ENCODE results near the gene ESRRG. TPM values are rescaled to one million over a fixed set of nuclear protein-coding genes. Genes with fewer than 3 reads are reported as not detected.

Gene ESRRG
- polyA plus RNA-seq, 1 donor, result 13.5 TPM

GRCh38 chr1:216500273-216500967, 222.8 kb downstream of the ESRRG start:
- DNase-seq, result no peak

GRCh38 chr1:216499581-216500272, 223.5 kb downstream of the ESRRG start:
- no peak for DNase-seq

DNA sequence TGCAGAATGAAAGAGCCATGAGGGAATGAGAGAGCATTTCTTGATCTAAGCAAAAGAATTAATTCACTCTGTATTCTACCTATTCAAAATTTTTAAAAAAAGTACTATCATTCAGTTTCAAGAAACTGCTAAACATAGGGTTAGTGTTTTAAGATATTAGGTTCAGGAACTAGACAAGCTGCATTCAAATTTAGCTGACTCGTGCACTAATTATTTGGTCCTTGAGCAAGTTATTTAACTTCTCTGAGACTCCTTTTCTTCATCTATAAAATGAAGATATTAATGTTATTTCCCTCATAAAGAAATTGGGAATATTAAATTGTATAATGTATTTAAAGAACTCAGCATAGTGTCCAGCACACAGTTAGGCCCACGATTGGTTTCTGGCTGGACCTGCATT, 225.0 kb downstream of the ESRRG start:
- DNase-seq, result no peak

GRCh38 chr1:216485042-216485441, 238.2 kb downstream of the ESRRG start:
- no peak for DNase-seq

DNA sequence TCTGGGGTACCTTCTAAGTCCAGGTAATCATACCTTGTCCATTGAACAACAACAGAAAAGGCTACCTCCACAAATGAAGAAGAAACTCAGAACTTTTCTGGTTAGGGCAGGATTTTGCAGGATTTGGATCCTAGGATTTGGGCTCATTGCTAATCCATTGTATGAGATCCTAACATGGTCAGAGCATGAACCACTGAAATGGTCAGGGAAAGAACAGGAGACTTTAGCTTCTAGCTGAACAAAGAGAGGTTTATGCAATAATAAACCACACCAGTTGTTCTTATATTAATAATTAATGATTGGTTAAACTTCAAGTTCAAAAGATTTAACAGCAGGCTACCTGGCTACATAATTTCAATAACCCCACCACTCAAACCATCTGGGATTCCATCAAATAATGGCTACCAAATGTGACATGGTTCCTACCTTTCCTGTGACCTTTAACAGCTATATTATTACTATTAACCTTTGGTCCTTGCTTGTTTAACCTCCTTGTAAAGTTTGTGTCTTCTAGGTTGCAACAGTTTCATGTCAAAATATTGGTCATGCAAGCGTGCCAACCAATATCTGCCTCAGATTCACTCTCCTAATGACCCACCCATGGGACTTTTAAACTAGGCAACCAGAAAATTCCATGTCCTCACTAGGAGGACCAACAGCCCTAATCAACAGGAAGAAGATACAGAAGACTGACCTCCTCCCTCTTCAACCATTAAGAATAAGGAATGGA, 239.4 kb downstream of the ESRRG start:
- no peak for DNase-seq

DNA sequence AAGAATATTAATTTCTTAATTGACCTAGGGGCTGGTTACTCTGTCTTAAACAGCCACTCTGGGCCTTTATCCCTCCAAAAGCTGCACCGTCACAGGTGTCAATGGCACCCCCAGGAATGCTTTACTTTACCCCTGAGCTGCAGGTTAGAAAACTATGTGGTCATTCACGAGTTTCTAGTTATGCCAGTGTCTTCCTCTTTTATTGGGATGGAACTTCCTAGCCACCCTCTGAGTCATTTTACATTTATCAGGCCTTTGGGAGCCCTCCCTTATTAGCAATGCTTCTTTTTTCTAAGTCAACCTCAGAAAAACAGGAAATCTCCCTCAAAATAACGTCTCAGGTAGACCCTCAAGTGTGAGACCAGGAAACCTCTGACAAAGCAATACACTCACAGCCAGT, 240.6 kb downstream of the ESRRG start:
- DNase-seq, result no peak

- DNase-seq, result no peak
These were observed 245.0 kb downstream of the ESRRG start for GRCh38 chr1:216478238-216478637.

DNA sequence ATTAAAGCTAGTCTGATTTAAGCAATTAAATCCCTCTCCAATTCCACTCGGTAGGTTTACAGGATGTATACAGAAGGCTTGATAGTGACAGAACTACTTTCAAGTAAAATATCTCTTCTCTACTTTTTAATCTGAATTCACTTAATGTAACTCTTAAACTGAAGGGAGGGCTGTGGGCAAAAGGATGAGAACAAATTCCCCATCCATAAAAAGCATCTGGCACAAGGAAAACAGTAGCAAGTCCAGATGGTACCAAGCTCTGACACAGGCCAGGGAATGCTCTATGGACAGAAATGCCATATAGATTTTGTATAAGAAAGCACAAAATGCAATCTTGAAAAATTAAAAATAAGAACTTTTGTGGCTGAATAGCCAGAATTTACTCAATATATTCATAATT, 246.9 kb downstream of the ESRRG start:
- DNase-seq, result no peak

DNA sequence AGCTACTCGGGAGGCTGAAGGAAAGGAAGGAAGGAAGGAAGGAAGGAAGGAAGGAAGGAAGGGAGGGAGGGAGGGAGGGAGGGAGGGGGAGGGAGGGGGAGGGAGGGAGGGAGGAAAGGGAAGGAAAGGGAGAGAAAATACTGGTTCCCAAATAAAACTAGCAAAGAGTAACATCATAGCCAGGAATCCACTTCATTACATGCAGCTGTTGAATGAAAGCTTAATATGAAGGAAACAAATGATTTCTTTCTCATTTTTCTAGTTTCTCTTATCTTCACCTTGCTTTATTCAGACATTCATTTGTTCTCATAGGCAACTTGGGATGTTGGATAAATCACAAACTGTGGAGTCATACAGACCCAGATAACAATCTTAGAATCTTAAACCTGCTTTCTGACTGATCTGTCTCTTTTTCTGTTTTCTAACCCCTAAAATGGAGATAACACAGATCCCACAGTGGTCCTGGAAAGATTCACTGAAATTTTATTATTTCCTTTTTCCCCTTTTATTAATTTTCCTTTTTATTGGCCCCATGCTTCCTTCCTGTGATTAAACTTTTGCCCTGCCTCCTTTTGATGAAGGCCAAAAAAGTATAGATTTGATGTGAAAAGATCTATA, 247.5 kb downstream of the ESRRG start:
- no peak for DNase-seq

DNA sequence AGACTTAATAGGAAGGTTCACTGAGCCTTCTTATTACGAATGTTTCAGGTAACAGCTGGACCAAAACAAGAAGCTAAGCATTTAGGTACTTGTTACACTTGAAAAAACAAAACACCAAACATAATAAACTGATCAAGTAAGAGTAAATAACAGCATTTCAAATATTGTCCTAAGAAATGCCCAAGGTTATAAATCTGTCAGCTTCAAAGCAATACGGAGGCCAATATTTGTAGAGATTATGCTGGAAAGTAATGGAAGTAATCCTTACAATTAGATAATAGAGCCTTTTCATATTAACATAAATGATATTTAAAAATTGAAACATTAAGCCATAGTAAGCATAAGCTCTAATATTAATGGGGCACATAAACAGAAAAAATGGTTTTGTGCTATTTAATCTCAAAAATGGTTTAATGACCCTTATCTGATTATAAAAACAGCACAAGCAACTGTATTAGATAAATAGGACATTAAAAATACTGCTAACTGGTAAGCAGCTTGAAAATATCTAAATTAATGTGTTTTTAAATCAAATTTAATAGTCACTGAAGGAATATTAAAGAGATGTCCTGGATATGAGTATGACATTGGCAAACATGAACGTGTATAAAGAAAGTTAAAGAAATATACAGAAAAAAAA, 256.9 kb downstream of the ESRRG start:
- no peak for DNase-seq

GRCh38 chr1:216464489-216464888, 258.7 kb downstream of the ESRRG start:
- DNase-seq, result no peak

DNA sequence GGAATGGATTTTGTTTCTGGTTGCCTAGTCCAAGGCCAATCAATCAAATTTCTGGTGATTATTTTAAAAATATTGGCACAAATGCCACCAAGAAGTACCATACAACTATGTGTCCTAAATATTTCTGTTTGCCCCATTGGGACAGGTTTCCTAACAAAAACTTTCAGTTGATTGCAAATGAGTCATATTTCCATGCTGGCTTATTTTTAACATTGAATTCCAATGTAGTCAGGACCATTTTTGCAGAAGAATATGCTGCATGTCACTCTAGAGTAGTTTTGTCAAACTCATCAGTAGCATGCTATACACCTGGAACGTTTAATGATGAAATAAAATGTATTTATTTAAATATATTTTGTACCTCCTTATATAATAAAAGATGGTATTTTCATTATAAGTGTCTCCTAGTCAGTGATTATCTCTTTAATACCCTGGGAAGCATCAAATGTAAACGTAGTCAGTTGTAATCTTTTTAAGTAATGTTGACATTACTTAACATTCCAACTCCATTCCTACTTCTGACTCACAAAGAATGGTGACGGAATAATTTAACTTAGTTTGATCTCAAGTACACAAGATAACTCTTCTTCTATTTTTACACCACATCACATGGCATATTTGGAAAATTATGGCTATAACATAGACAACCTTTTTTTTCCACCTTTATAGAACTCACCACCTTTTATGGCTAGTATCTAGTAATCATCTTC, 261.0 kb downstream of the ESRRG start:
- DNase-seq, result no peak

GRCh38 chr1:216461466-216461865, 261.8 kb downstream of the ESRRG start:
- no peak for DNase-seq

DNA sequence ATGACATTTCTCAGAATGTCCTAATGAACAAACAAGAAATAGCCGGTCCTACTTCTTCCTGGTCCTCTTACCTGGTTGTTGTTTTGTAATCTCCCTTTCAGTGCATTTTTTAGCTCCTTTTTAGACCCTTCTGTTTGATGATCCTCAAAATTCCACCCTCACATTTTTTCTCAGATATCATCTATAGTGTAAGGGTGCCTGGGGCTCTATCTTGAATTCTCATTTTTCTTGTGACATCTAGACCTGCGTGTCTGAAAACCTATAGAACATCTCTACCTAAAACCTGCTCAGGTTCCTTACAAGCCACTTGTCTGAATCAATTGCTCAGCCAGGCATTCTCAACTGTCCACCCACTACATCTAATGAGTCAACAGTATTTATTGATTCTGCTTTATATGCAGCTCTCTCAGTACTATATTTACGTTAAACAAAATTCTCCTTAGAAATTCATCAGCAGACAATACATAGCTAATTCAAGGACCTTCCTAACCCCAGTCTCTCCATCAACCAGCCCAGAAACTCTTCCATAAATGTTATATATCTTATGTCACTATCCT, 263.5 kb downstream of the ESRRG start:
- no peak for DNase-seq

GRCh38 chr1:216458812-216459211, 264.4 kb downstream of the ESRRG start:
- DNase-seq, result no peak

DNA sequence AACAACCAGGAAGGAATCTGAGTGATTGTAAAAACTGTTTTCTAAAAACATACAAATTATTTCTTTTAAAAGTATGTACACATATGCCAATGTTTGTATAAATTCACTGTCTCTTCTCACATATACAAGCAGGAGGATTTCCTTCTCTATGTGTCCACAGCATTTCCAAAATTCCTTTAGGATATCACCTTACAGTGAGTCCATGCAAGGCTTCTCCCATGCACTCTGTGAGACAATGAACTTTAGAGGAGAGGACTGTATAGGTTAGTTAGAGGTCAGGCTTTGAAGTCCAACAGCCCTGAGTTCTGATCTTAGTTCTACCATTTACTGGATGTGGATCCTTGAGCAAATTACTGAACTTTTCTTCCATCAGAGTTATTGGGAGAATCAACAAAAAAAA, 265.9 kb downstream of the ESRRG start:
- no peak for DNase-seq

GRCh38 chr1:216456682-216457081, 266.5 kb downstream of the ESRRG start:
- no peak for DNase-seq

DNA sequence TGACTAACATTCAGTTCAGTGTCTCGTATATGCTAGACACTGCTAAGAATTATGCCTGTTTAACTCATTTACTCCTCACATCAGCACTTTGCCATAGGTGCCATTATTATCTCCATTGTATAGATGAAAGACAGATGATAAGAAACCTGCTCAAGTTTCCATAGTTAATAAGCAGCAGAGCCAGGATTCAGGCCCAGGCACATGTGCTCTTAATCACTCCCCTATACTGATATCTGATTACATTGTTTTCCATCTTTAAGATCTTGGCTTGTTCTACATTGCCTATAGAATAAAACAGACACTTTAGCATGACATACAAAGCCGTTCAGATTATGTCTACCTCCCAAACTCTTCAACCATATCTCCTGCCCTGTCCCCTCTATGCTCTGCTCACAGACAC, 269.5 kb downstream of the ESRRG start:
- DNase-seq, result no peak
